ENCODE results near the gene PRKG2.

- TF ChIP-seq, protein P1, sequence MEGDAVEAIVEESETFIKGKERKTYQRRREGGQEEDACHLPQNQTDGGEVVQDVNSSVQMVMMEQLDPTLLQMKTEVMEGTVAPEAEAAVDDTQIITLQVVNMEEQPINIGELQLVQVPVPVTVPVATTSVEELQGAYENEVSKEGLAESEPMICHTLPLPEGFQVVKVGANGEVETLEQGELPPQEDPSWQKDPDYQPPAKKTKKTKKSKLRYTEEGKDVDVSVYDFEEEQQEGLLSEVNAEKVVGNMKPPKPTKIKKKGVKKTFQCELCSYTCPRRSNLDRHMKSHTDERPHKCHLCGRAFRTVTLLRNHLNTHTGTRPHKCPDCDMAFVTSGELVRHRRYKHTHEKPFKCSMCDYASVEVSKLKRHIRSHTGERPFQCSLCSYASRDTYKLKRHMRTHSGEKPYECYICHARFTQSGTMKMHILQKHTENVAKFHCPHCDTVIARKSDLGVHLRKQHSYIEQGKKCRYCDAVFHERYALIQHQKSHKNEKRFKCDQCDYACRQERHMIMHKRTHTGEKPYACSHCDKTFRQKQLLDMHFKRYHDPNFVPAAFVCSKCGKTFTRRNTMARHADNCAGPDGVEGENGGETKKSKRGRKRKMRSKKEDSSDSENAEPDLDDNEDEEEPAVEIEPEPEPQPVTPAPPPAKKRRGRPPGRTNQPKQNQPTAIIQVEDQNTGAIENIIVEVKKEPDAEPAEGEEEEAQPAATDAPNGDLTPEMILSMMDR (conservative IDR thresholded peaks at IDR 0.05; ENCODE audit: low read length): no peak
- no peak for TF ChIP-seq EZH2phosphoT487 (IDR thresholded peaks at IDR 0.05; ENCODE audit: borderline replicate concordance)
Observed at GRCh38 chr4:81164126-81164525, 50.9 kb downstream of the PRKG2 start.

All from Loucy (cell line).